Neuronal stem cell (in vitro differentiated cells): ENCODE measurements around the gene CEACAM16.
"Not testable (repeated sequence)": the region's sequence is repeated elsewhere in the genome, so short reads cannot be mapped to it uniquely, and the experiment has no call there.

Source experiments
- DNase-seq: peaks from one replicate; pipeline ENCODE4 v3.0.0-alpha.2; 2013; ENCODE audit warnings: low spot score
- H2AFZ ChIP-seq: one replicate; pipeline ENCODE4 v1.6.1; 2013; ENCODE audit warnings: mild to moderate bottlenecking, low read length, inconsistent platforms
- H2AK5ac ChIP-seq: 2 replicates; pipeline ENCODE4 v1.6.1; 2013; ENCODE audit warnings: low read depth, mild to moderate bottlenecking, inconsistent platforms, low read length, moderate library complexity, mixed read lengths
- H2BK120ac ChIP-seq: 2 replicates; pipeline ENCODE4 v1.6.1; 2013; ENCODE audit warnings: low read depth, mild to moderate bottlenecking, inconsistent platforms, low read length, moderate library complexity, mixed read lengths
- H2BK12ac ChIP-seq: one replicate; pipeline ENCODE4 v1.6.1; 2013; ENCODE audit warnings: low read length, inconsistent platforms
- H2BK15ac ChIP-seq: 2 replicates; pipeline ENCODE4 v1.6.1; 2013; ENCODE audit warnings: mild to moderate bottlenecking, low read length, inconsistent platforms, mixed read lengths
- H2BK5ac ChIP-seq: one replicate; pipeline ENCODE4 v1.6.1; 2013; ENCODE audit warnings: inconsistent platforms, mild to moderate bottlenecking, low read length, moderate library complexity
- H3K14ac ChIP-seq: one replicate; pipeline ENCODE4 v1.6.1; 2013; ENCODE audit warnings: low read length, inconsistent platforms
- H3K18ac ChIP-seq: 2 replicates; pipeline ENCODE4 v1.6.1; 2013; ENCODE audit warnings: low read length, inconsistent platforms
- H3K23ac ChIP-seq: 2 replicates; pipeline ENCODE4 v1.6.1; 2013; ENCODE audit warnings: low read depth, mild to moderate bottlenecking, mixed read lengths, low read length, inconsistent platforms; ENCODE audit not compliant: poor library complexity
- H3K27ac ChIP-seq: replicated peaks from 3 replicates; pipeline ENCODE4 v1.5.1; 2013; ENCODE audit warnings: low read length, inconsistent platforms
- H3K27me3 ChIP-seq, 3 experiments: 2 replicates each; pipeline ENCODE4 v1.6.1; 2013; ENCODE audit warnings: low read length in 3 of 3, mild to moderate bottlenecking in 2 of 3, inconsistent platforms in 1 of 3, low read depth in 1 of 3, mixed read lengths in 1 of 3, moderate library complexity in 1 of 3; ENCODE audit not compliant: control insufficient read depth in 3 of 3, insufficient read depth in 3 of 3
- H3K36me3 ChIP-seq, 2 donors: replicated peaks in 1 of 2; 2 replicates each; pipeline ENCODE4 v1.6.1; 2013; ENCODE audit warnings: low read length in 2 of 2; ENCODE audit not compliant: control insufficient read depth in 2 of 2, insufficient read depth in 2 of 2
- H3K4ac ChIP-seq: 2 replicates; pipeline ENCODE4 v1.6.1; 2013; ENCODE audit warnings: inconsistent platforms, mild to moderate bottlenecking, low read length, moderate library complexity
- H3K4me1 ChIP-seq, 2 donors: 1 replicate in 1 of 2; 2 replicates in 1 of 2; pipeline ENCODE4 v1.6.1; 2013; ENCODE audit warnings: low read length in 2 of 2, low read depth in 1 of 2; ENCODE audit not compliant: control insufficient read depth in 2 of 2, insufficient read depth in 1 of 2
- H3K4me2 ChIP-seq: one replicate; pipeline ENCODE4 v1.6.1; 2013; ENCODE audit warnings: mild to moderate bottlenecking, low read length, inconsistent platforms; ENCODE audit not compliant: insufficient read depth, poor library complexity, severe bottlenecking
- H3K4me3 ChIP-seq, 2 donors: 2 replicates each; pipeline ENCODE4 v1.5.1; 2013; ENCODE audit warnings: low read length in 2 of 2, mild to moderate bottlenecking in 2 of 2, inconsistent platforms in 1 of 2, moderate library complexity in 1 of 2
- H3K79me1 ChIP-seq: one replicate; pipeline ENCODE4 v1.6.1; 2013; ENCODE audit warnings: low read depth, mild to moderate bottlenecking, inconsistent platforms, low read length, moderate library complexity
- H3K9ac ChIP-seq: one replicate; pipeline ENCODE4 v1.6.1; 2013; ENCODE audit warnings: mild to moderate bottlenecking, low read depth, low read length, inconsistent platforms; ENCODE audit not compliant: poor library complexity
- H3K9me3 ChIP-seq, 2 donors: replicated peaks in 1 of 2; 2 replicates each; pipeline versions ENCODE3 to v1.6.1; 2013; ENCODE audit warnings: low read length in 2 of 2, mild to moderate bottlenecking in 2 of 2, inconsistent platforms in 1 of 2, low read depth in 1 of 2, mixed read lengths in 1 of 2, moderate library complexity in 1 of 2; ENCODE audit not compliant: control insufficient read depth in 2 of 2, insufficient read depth in 1 of 2
- H4K8ac ChIP-seq: one replicate; pipeline ENCODE4 v1.6.1; 2013; ENCODE audit warnings: low read depth, mild to moderate bottlenecking, inconsistent platforms, low read length, moderate library complexity
- H4K91ac ChIP-seq: one replicate; pipeline ENCODE4 v1.6.1; 2013; ENCODE audit warnings: low read length, low read depth, mild to moderate bottlenecking, inconsistent platforms; ENCODE audit not compliant: poor library complexity
- WGBS, 2 donors: extraction: QIAGEN DNeasy Blood & Tissue Kit; methylation state at CpG; one replicate each; pipeline ENCODE4 v1.1.7; 2013; ENCODE audit warnings: missing lambda C conversion rate in 2 of 2, mixed read lengths in 1 of 2; ENCODE audit not compliant: insufficient read length in 2 of 2, insufficient replicate concordance in 1 of 2; ENCODE audit errors: extremely low coverage in 2 of 2; 5-methylcytosine and 5-hydroxymethylcytosine counted together

Gene CEACAM16

DNA sequence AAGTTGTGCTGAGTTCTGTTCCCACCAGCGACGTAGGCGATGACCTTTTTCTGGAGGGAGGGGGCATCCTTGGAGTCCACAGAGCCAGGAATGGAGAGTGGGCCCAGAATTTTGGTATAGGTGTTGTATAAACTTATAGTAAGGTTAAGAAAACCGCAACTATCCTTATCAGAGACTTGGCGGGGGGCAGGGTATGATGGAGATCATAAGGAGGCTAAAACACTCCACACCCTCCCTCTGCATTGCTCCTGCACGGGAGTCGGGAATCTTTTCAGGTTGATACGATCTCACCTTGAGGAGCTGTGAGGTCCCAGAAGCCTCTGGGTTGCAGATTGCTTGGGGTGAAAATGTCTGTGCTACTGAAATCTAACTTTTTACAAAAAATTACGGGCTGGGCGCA is 34.0 kb upstream of the CEACAM16 start:
- Histone ChIP-seq H3K36me3 (peaks cover 14 to 27% of the 10 kb centered on the region in 2 donors), H2BK15ac (no peak overlapping the region), H3K27me3 (no peaks in the 10 kb centered on the region), H3K23ac (no peak overlapping the region), H3K27ac (no peak overlapping the region), H3K79me1 (no peaks in the 10 kb centered on the region), H3K4ac (no peak overlapping the region), H3K4me3 (no peak overlapping the region), H3K9me3 (no peaks in the 10 kb centered on the region), H3K18ac (no peak overlapping the region), H2AFZ (no peak overlapping the region), H2BK12ac (no peak overlapping the region), H4K91ac (no peak overlapping the region), H2BK5ac (no peak overlapping the region), H3K14ac (no peak overlapping the region), H4K8ac (no peak overlapping the region), H3K4me2 (no peak overlapping the region), H3K9ac (no peak overlapping the region), H2AK5ac (no peak overlapping the region), H2BK120ac (no peak overlapping the region), H3K4me1 (no peaks in the 10 kb centered on the region)
- WGBS, 2 donors: no CpG with 5 or more reads among the region's 10 CpGs
- no peak for DNase-seq

DNA sequence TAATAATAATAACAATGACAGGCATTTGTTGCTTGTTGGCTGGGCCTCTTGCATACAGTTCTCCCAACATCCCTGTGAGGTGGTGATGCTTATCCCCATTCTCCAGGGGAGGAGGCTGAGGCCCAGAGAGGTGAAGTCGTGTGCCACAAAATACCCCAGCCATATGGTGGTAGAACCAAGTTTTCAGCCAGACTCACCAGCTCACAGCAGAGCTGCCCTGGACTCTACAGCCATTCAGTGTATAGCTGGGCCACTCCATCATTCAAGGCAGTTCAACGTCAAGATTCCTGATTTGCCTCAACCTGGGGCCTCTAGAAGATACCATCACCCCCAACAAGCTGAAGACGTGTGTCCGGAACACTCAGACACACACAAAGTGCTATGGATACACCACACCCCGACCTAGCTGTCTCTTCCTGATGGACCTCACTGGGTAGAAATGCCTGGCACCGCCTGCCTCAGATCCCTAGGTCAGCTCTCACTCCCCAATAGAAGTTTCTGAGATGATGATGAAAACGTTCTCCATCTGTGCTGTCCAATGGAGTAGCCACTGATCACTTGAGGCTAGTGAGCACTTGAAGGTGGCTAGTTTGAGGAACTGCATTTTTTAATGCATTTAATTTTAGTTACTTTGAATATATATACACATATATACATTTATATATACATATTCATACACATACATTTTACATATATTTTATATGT is 31.9 kb upstream of the CEACAM16 start:
- WGBS, 2 donors: no CpG with 5 or more reads among the region's 7 CpGs
- no peak overlapping the region for H3K23ac ChIP-seq
- H3K4me2 ChIP-seq: no peak overlapping the region
- no peak overlapping the region for H2BK15ac ChIP-seq
- no peak overlapping the region for H4K8ac ChIP-seq
- no peak overlapping the region for H3K9ac ChIP-seq
- H3K4me1 ChIP-seq: no peaks in the 10 kb centered on the region
- H3K36me3 ChIP-seq: peaks cover 6 to 13% of the 10 kb centered on the region in 2 donors
- no peak overlapping the region for H3K4ac ChIP-seq
- H3K4me3 ChIP-seq: no peak overlapping the region
- H2AFZ ChIP-seq: no peak overlapping the region
- H3K9me3 ChIP-seq: no peaks in the 10 kb centered on the region
- no peaks in the 10 kb centered on the region for H3K79me1 ChIP-seq
- H3K27me3 ChIP-seq: no peaks in the 10 kb centered on the region
- no peak overlapping the region for H2BK120ac ChIP-seq
- no peak overlapping the region for H2BK5ac ChIP-seq
- no peak overlapping the region for H3K14ac ChIP-seq
- no peak overlapping the region for H3K18ac ChIP-seq
- DNase-seq: no peak
- H2BK12ac ChIP-seq: no peak overlapping the region
- H3K27ac ChIP-seq: no peak overlapping the region
- H2AK5ac ChIP-seq: no peak overlapping the region
- no peak overlapping the region for H4K91ac ChIP-seq

DNA sequence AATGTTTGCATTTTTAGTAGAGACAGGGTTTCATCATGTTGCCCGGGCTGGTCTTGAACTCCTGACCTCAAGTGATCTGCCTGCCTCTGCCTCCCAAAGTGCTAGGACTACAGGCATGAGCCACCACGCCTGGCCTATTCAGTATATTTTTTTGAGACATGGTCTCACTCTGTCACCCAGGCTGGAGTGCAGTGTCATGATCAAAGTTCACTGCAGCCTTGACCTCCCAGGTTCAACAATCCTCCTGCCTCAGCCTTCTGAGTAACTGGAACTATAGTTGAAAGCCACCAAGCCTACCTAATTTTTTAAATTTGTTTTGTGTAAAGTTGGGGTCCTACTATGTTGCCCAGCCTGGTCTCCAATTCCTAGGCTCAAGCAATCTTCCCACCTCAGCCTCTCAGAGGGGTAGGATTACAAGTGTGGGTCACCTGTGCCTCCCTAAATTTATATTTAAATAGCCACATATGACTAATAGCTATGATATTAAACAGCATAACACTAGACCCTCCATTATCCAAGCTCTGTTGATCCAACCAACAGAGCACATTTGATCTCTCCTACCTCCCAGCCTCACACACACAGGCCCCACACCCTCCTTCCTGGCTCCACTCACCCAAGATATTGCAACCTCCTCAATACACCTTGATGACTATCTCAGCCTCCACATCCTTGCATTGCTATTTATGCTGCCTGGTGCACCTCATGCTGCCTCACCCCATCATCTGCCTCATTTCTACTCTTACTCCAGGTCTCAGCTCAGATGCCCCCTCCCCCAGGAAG is 29.8 kb upstream of the CEACAM16 start:
- Histone ChIP-seq H3K36me3 (peaks cover 0 to 2% of the 10 kb centered on the region in 2 donors), H3K14ac (no peak overlapping the region), H2BK120ac (no peak overlapping the region), H3K4me1 (no peaks in the 10 kb centered on the region), H2BK5ac (no peak overlapping the region), H3K4ac (no peak overlapping the region), H4K8ac (no peak overlapping the region), H2AK5ac (no peak overlapping the region), H3K79me1 (no peaks in the 10 kb centered on the region), H3K27me3 (no peaks in the 10 kb centered on the region), H3K27ac (no peak overlapping the region), H2BK15ac (no peak overlapping the region), H3K4me2 (no peak overlapping the region), H3K4me3 (no peak overlapping the region), H3K9ac (no peak overlapping the region), H4K91ac (no peak overlapping the region), H2AFZ (no peak overlapping the region), H3K18ac (no peak overlapping the region), H3K23ac (no peak overlapping the region), H2BK12ac (no peak overlapping the region), H3K9me3 (no peaks in the 10 kb centered on the region)
- no peak for DNase-seq
- WGBS, 2 donors: no CpG with 5 or more reads among the region's 2 CpGs

DNA sequence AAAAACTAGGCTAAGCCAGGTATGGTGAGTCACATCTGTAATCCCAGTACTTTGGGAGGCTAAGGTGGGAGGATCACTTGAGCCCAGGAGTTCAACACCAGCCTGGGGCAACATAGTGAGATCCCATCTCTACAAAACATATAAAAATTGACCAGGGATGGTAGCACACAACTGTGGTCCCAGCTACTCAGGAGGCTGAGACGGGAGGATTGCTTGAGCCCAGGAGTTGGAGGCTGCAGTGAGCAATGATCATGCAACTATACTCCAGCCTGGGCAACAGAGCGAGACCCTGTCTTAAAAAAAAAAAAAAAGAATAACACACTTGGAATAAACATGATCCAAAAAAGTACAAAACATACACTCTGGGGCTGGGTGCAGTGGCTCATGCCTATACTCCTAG is 28.9 kb upstream of the CEACAM16 start:
- H3K23ac ChIP-seq, H4K8ac ChIP-seq, H3K9me3 ChIP-seq, H3K27ac ChIP-seq, H2BK15ac ChIP-seq, H3K36me3 ChIP-seq, H3K14ac ChIP-seq, H2AK5ac ChIP-seq, H3K9ac ChIP-seq, H4K91ac ChIP-seq, H3K27me3 ChIP-seq, H3K4me2 ChIP-seq, H3K79me1 ChIP-seq, DNase-seq, H2BK5ac ChIP-seq, H3K4ac ChIP-seq, H3K18ac ChIP-seq, H2AFZ ChIP-seq, H2BK120ac ChIP-seq, H2BK12ac ChIP-seq, H3K4me3 ChIP-seq, H3K4me1 ChIP-seq: not testable (repeated sequence)
- no CpG with 5 or more reads among the region's 2 CpGs for WGBS, 2 donors
